Measurements from ENCODE around the gene GALNT11. TPM values are rescaled to one million over a fixed set of nuclear protein-coding genes. Genes with fewer than 3 reads are reported as not detected.
"Not testable (repeated sequence)": the region's sequence is repeated elsewhere in the genome, so short reads cannot be mapped to it uniquely, and the experiment has no call there.

GALNT11 gene
- total and polyA plus RNA-seq, 2 donors, result 43.9 to 62.3 TPM

GRCh38 chr7:152046531-152046930, 21.1 kb downstream of the GALNT11 start:
- DNase-seq (ENCODE audit: extremely low spot score), result no peak
- Histone ChIP-seq H3K4me1 (ENCODE audit: insufficient read depth) (no peaks in the 10 kb centered on the region), H3K36me3 (ENCODE audit: insufficient read depth) (no peaks in the 10 kb centered on the region), H3K4me3 (ENCODE audit: low read depth, low read length) (no peak overlapping the region), H3K27ac (ENCODE audit: low read depth) (no peak overlapping the region)

GRCh38 chr7:152048051-152048450, 22.6 kb downstream of the GALNT11 start:
- Histone ChIP-seq H3K4me1 (ENCODE audit: insufficient read depth) (no peaks in the 10 kb centered on the region), H3K36me3 (ENCODE audit: insufficient read depth) (no peaks in the 10 kb centered on the region), H3K27ac (ENCODE audit: low read depth) (no peak overlapping the region), H3K4me3 (ENCODE audit: low read depth, low read length) (no peak overlapping the region)
- 100% methylated on average over 2 of the region's 2 CpGs for WGBS
- DNase-seq (ENCODE audit: extremely low spot score), result no peak

- Histone ChIP-seq H3K36me3 (ENCODE audit: insufficient read depth) (no peaks in the 10 kb centered on the region), H3K27ac (ENCODE audit: low read depth) (no peak overlapping the region), H3K4me3 (ENCODE audit: low read depth, low read length) (no peak overlapping the region), H3K4me1 (ENCODE audit: insufficient read depth) (no peaks in the 10 kb centered on the region)
- WGBS, result 49% methylated on average over 4 of the region's 4 CpGs
- no peak for DNase-seq (ENCODE audit: extremely low spot score)
These were observed 25.1 kb downstream of the GALNT11 start for GRCh38 chr7:152050547-152050971.

- DNase-seq (ENCODE audit: extremely low spot score), result no peak
- no peak overlapping the region for H3K4me3 ChIP-seq (ENCODE audit: low read depth, low read length)
- no peaks in the 10 kb centered on the region for H3K4me1 ChIP-seq (ENCODE audit: insufficient read depth)
- no peaks in the 10 kb centered on the region for H3K36me3 ChIP-seq (ENCODE audit: insufficient read depth)
- no peak overlapping the region for H3K27ac ChIP-seq (ENCODE audit: low read depth)
- WGBS, result 97% methylated on average over 3 of the region's 3 CpGs
These were observed 26.5 kb downstream of the GALNT11 start for GRCh38 chr7:152051968-152052367.

GRCh38 chr7:152052771-152053170, 27.3 kb downstream of the GALNT11 start:
- no peak for DNase-seq (ENCODE audit: extremely low spot score)
- no peaks in the 10 kb centered on the region for H3K36me3 ChIP-seq (ENCODE audit: insufficient read depth)
- no peaks in the 10 kb centered on the region for H3K4me1 ChIP-seq (ENCODE audit: insufficient read depth)
- H3K27ac ChIP-seq (ENCODE audit: low read depth), result no peak overlapping the region
- H3K4me3 ChIP-seq (ENCODE audit: low read depth, low read length), result no peak overlapping the region
- WGBS, result 61% methylated on average over 4 of the region's 4 CpGs

GRCh38 chr7:152054367-152055230, 29.1 kb downstream of the GALNT11 start:
- Histone ChIP-seq H3K4me1 (ENCODE audit: insufficient read depth) (no peaks in the 10 kb centered on the region), H3K27ac (ENCODE audit: low read depth) (no peak overlapping the region), H3K36me3 (ENCODE audit: insufficient read depth) (no peaks in the 10 kb centered on the region), H3K4me3 (ENCODE audit: low read depth, low read length) (no peak overlapping the region)
- WGBS, result 74% methylated on average over 8 of the region's 8 CpGs
- peak; percentile 2 for DNase-seq (ENCODE audit: extremely low spot score)

- 67% methylated on average over 3 of the region's 3 CpGs for WGBS
- Histone ChIP-seq H3K4me3 (ENCODE audit: low read depth, low read length) (no peak overlapping the region), H3K27ac (ENCODE audit: low read depth) (no peak overlapping the region), H3K36me3 (ENCODE audit: insufficient read depth) (no peaks in the 10 kb centered on the region), H3K4me1 (ENCODE audit: insufficient read depth) (no peaks in the 10 kb centered on the region)
- DNase-seq (ENCODE audit: extremely low spot score), result no peak
These were observed 31.3 kb downstream of the GALNT11 start for GRCh38 chr7:152056621-152057274.

GRCh38 chr7:152059311-152059710, 33.8 kb downstream of the GALNT11 start:
- Histone ChIP-seq H3K27ac (ENCODE audit: low read depth) (no peak overlapping the region), H3K36me3 (ENCODE audit: insufficient read depth) (no peaks in the 10 kb centered on the region), H3K4me3 (ENCODE audit: low read depth, low read length) (no peak overlapping the region), H3K4me1 (ENCODE audit: insufficient read depth) (no peaks in the 10 kb centered on the region)
- no peak for DNase-seq (ENCODE audit: extremely low spot score)
- 99% methylated on average over 1 of the region's 1 CpG for WGBS

- not testable (repeated sequence) for H3K36me3 ChIP-seq (ENCODE audit: insufficient read depth); H3K4me1 ChIP-seq (ENCODE audit: insufficient read depth); H3K27ac ChIP-seq (ENCODE audit: low read depth); DNase-seq (ENCODE audit: extremely low spot score); H3K4me3 ChIP-seq (ENCODE audit: low read depth, low read length)
- 72% methylated on average over 1 of the region's 2 CpGs for WGBS
These were observed 35.6 kb downstream of the GALNT11 start for GRCh38 chr7:152061086-152061485.

GRCh38 chr7:152063192-152063591, 37.7 kb downstream of the GALNT11 start:
- DNase-seq (ENCODE audit: extremely low spot score); H3K4me3 ChIP-seq (ENCODE audit: low read depth, low read length); H3K27ac ChIP-seq (ENCODE audit: low read depth); H3K36me3 ChIP-seq (ENCODE audit: insufficient read depth); H3K4me1 ChIP-seq (ENCODE audit: insufficient read depth): not testable (repeated sequence)
- 98% methylated on average over 3 of the region's 3 CpGs for WGBS

- 100% methylated on average over 3 of the region's 3 CpGs for WGBS
- not testable (repeated sequence) for H3K27ac ChIP-seq (ENCODE audit: low read depth); H3K4me3 ChIP-seq (ENCODE audit: low read depth, low read length); DNase-seq (ENCODE audit: extremely low spot score); H3K4me1 ChIP-seq (ENCODE audit: insufficient read depth); H3K36me3 ChIP-seq (ENCODE audit: insufficient read depth)
These were observed 38.3 kb downstream of the GALNT11 start for GRCh38 chr7:152063821-152064220.

GRCh38 chr7:152065800-152066344, 40.4 kb downstream of the GALNT11 start:
- H3K4me3 ChIP-seq (ENCODE audit: low read depth, low read length); H3K36me3 ChIP-seq (ENCODE audit: insufficient read depth); H3K4me1 ChIP-seq (ENCODE audit: insufficient read depth); DNase-seq (ENCODE audit: extremely low spot score); H3K27ac ChIP-seq (ENCODE audit: low read depth): not testable (repeated sequence)
- WGBS, result 94% methylated on average over 10 of the region's 10 CpGs

GRCh38 chr7:152072421-152072820, 46.9 kb downstream of the GALNT11 start:
- Histone ChIP-seq H3K4me1 (ENCODE audit: insufficient read depth) (peaks cover 1% of the 10 kb centered on the region), H3K36me3 (ENCODE audit: insufficient read depth) (no peaks in the 10 kb centered on the region), H3K27ac (ENCODE audit: low read depth) (no peak overlapping the region), H3K4me3 (ENCODE audit: low read depth, low read length) (no peak overlapping the region)
- DNase-seq (ENCODE audit: extremely low spot score), result no peak
- 83% methylated on average over 4 of the region's 4 CpGs for WGBS

GRCh38 chr7:152073352-152073751, 47.9 kb downstream of the GALNT11 start:
- WGBS, result 79% methylated on average over 2 of the region's 2 CpGs
- Histone ChIP-seq H3K36me3 (ENCODE audit: insufficient read depth) (no peaks in the 10 kb centered on the region), H3K27ac (ENCODE audit: low read depth) (no peak overlapping the region), H3K4me1 (ENCODE audit: insufficient read depth) (peaks cover 1% of the 10 kb centered on the region), H3K4me3 (ENCODE audit: low read depth, low read length) (no peak overlapping the region)
- no peak for DNase-seq (ENCODE audit: extremely low spot score)
